Measurements from ENCODE around the gene KRTAP5-5.
"Not testable (repeated sequence)": the region's sequence is repeated elsewhere in the genome, so short reads cannot be mapped to it uniquely, and the experiment has no call there.

The KRTAP5-5 gene

DNA sequence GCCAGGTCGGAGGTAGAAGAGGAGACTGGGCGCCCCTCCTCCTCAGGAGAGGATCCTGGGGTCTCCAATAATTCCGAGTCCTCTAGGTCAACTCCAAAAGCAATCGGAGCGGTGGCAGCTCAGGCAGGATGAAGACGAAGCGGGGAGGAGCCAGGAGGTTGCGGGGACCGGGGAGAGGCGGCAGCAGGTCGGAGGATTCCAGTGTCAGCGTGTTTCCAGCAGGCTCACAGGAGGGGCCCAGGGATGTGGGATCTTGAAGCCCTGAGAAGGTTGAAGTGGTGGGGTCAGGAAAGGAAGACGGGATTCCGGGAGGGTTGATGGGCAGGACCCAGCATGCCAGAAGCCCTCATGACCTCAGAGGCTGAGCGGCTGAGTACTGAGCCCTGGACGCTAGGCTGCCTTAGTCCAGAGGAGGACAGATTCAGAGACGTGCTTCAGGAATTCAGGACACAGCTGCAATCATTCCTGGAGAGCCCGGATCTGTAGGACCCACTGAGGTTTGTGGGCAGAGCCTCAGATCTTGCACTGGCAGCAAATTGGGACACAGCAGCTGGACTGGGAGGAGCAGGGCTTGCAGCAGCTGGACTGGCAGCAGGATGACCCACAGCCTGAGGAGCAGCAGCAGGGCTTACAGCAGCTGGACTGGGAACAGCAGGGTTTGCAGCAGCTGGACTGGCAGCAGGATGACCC is 22.3 kb upstream of the KRTAP5-5 start:
- not testable (repeated sequence) for DNase-seq (ENCODE audit: low read depth)

DNA sequence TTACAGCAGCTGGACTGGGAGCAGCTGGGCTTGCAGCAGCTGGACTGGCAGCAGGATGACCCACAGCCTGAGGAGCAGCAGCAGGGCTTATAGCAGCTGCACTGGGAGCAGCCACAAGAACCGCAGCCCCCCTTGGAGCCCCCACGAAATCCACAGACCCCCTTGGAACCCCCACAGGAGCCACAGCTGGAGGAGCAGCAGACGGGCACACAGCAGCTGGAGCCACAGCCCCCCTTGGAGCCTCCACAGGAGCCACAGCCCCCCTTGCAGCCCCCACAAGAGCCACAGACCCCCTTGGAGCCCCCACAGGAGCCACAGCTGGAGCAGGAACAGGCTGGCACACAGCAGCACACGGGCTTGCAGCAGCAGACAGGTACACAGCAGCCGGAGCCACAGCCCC is 21.7 kb upstream of the KRTAP5-5 start:
- not testable (repeated sequence) for DNase-seq (ENCODE audit: low read depth)

DNA sequence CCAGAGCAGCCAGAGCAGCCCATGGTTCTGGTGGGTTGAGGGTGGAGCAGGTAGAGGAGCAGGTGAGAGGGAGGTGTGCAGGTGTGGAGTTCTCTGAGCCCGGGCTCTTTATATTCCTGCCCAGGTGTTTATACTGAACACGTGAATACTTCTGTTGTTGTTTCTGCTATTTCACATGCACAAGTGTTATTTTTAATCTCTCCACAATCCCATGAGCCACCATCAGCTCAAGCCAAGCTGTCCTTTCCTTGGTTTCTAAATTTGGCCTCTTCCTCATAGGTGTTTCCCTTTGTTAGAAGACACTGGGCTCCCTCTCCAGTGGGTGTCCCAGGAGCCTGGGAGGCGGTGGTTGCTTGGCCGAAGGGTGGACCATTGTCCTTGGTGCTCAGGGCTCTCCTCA is 21.2 kb upstream of the KRTAP5-5 start, which contains the start of gene KRTAP5-3:
Gene KRTAP5-3 (minus strand): TSS at position 101 of the 400 bp plus-strand sequence. CDS start 78 bp downstream, at position 23.
- no peak for DNase-seq (ENCODE audit: low read depth)

DNA sequence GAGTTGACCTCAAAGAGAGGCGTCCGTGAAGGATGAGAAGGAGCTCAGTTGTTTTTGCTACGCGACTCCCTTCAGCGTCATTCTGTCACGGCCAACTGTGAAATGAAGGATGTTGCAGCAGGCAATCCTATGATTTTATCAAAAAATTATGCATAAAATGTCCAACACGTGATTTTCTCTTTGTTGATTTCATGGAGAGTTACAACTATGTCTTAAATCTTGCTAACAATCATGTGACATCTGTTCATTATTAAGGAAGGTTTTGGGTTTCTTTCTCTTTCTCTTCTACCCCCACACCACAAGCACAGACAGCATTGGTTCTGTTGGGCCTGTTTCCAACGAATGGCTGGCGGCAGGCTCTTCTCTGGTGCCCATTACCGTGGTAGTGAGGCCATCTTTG is 11.3 kb upstream of the KRTAP5-5 start:
- DNase-seq (ENCODE audit: low read depth): no peak

DNA sequence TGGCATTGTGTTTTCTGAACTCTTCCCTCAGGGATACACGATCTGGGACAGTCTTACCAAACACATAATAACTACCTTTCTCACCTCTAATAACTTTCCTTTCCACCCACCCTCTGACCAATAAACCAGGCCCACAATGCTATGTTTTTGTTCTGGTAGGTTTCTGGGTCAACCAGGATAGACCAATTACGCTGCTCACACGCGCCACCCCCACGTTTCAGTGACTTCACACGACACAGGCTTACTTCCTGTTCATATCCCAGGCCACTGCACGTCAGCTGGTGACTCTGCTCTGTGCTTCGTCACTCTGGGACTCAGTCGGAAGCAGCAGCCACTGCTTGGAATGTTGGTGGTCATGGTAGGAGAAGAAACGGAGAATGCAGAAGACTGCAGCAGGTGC is 10.1 kb upstream of the KRTAP5-5 start:
- no peak for DNase-seq (ENCODE audit: low read depth)

DNA sequence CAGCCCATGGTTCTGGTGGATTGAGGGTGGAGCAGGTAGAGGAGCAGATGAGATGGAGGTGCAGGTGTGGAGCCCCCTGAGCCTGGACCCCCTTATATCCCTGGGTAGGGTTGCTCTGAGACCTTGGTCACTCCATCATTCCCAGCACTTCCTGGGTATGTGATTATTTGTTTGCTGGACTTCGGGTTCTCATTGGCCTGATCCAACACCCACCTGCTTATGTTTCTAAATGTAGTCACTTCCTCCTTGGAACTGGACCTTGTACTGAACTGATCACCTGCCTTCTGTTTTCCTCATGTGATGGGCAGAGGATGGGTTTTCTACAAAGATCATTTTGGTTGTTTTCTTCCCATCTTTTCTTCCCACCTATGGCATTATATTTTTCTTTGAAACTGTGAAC is 7.5 kb upstream of the KRTAP5-5 start, which contains the start of gene KRTAP5-4:
Gene KRTAP5-4 (minus strand): TSS at position 53 of the 400 bp plus-strand sequence. CDS start 45 bp downstream, at position 8.
- DNase-seq (ENCODE audit: low read depth): no peak

DNA sequence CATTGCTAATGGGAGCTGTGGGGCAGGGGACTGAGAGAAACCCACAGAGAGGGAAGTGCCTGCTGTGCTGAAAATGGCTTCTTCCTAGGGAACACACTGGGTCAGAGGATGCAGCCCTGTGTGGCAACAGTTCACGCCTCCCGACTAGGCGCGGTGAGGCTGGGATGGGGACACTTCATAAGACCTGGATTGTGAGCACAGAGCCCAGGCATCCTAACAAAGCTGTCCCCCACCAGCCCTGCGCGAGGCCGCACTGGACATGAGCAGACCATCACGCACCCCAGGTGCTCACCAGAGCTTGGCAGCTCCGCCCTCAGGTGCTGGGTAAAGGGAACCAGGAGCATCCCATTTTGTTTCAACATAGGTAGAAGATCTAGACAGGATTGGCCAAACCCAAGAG is 5.9 kb upstream of the KRTAP5-5 start:
- no peak for DNase-seq (ENCODE audit: low read depth)

DNA sequence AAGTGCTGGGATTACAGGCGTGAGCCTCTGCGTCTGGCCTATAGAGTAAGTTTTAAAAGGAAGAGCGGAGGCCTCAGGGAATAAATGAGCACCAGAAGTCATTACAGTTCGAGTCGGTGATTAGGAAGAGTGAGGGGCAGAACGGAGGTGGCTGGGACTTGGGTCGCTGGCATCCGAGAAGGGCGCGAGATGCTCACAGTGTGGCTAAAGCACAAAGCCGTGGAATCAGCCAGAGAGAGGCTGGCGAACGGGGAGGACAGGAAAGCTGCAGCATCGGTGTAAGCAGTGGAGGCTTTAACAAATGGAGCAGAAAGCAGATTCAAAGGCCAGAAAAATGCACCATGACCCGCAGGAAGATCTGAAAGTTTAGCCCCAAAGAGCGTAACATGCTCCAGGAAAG is 5.0 kb upstream of the KRTAP5-5 start:
- DNase-seq (ENCODE audit: low read depth): no peak

DNA sequence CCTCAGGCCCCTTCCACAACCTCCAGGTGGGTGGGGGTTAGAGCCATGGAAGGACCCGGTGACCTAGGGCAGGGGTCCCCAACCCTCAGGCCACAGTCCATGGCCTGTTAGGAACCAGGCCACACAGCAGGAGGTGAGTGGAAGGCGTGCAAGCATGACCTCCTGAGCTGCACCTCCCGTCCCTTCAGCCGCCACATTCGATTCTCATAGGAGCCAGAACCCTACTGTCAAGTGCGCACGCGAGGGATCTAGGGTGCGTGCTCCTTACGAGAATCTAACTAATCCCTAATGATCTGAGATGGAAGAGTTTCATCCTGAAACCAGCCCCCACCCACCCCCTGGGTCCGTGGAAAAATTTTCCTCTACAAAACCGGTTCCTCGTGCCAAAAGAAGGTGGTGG is 4.0 kb upstream of the KRTAP5-5 start:
- DNase-seq (ENCODE audit: low read depth): no peak

DNA sequence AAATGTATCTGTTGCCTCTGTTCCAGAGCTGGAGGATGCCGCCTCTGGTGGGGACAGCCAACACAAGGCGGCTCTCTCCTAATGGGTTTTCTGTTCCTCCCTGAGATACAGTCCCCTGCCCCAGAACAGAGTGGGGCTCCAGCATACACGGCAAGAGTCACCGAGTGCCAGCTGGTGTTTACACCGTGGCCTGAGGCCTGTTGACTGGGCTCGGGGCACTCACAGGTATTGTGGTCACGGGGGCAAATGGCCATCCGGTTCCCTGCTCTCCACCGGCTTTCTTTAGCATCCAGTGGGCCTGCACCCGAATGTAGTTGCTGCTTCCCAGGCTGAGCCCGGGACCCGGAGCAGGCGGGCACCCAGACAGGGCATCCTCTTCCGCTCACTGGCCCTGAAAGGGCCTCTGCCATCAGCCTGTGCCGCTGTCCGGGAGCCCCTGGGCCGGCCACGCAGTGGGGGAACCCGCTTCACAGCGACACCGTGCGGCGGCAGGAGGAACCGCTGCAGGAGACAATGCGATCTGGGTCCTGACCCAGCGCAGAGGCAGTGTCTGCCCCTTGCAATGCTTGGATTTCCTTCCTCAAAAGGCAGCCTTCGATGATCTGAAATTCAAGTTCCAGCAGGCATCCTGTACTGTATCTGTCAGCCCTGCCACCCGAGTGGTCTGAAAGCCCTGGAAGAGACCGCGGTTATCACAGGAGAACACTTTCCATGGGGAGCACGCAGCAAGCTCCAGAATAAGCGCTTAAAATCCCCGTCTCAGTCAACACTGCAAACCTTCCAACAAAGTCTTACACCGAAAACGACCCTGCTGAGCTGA is 859 bp upstream of the KRTAP5-5 start:
- peak; percentile 3 for DNase-seq (ENCODE audit: low read depth)

DNA sequence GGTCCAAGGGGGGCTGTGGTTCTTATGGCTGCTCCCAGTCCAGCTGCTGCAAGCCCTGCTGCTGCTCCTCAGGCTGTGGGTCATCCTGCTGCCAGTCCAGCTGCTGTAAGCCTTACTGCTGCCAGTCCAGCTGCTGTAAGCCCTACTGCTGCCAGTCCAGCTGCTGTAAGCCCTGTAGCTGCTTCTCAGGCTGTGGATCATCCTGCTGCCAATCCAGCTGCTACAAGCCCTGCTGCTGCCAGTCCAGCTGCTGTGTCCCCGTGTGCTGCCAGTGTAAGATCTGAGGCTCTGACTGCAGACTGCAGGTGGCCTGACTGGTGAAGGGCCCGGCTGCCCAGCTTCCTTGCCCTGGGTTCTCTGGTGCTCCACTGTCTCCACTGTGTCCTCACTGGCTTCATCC is 696 bp downstream of the KRTAP5-5 start:
- no peak for DNase-seq (ENCODE audit: low read depth)

DNA sequence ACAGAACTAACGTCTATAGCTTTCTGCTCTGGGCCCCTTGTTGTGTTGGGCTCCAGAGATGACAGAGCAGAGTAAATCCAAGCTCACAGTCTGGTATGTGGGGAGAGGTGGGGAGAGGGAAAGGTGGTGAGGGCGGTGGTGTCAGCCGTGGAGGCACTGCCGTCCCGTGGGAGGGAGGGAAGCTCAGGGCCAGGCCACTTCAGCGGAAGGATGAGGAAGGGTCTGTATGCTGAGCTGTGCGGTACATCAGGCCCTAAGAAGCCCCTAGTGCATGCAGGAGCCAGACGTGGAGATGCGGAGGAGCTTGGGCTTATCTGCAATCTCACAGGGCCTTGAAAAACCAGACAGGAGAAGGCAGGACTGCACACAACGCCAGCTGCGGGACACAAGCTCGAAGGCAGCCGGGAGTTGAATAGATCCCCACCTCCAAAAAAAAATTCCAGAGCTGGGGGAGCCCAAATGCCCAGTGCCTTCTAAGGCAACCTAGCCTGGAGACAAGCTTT is 1.5 kb downstream of the KRTAP5-5 start:
- no peak for DNase-seq (ENCODE audit: low read depth)

DNA sequence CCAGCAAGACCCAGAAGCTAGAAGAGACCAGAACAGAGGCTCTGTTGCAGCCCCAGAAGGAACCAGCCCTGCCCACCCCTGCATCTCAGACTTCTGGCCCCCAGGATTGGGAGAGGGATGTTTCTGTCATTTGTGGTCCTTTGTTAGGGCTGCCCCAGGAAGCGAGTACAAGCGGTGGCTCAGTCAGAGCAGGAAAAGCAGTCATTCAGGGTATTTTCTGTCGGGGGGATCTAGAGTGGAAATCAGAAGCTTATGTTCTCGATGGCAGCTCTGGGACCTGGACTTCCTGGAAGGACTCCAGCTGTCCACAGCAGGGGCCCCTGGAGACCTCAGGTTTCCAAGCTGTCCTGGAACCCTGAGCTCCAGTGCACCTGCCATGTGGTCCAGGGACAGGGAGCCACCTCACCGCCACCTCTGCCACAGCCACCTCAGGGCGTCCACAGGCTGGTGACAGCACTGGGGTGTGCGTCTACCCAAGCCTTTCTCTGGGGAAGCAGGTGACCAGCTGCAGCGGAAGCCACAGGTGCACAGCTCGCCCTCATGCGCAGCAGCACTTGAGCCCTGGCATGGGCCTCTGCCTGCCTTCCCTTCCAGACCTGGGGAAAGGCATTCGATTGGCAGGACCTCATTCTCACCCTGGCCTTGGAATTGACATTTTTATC is 2.6 kb downstream of the KRTAP5-5 start:
- no peak for DNase-seq (ENCODE audit: low read depth)

DNA sequence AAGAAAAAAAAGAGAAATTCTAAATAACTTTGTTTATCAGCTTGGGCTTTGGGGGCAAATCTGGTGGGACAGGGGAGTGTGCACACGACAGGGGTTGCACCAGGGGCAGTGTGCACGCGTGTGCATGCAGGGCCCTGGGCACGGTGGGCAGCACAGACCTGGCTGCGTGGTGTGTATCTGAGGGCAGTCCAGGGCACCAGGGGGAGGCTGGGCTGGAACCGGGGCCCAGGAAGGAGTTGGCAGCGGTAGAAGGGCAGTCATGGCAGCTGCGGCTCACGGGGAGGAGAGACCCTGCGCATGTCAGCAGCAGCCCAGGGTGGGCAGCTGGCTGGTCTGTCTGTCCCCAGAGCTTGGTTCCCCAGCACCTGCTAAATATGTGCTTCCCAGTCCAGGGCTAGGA is 4.3 kb downstream of the KRTAP5-5 start:
- DNase-seq (ENCODE audit: low read depth): no peak

DNA sequence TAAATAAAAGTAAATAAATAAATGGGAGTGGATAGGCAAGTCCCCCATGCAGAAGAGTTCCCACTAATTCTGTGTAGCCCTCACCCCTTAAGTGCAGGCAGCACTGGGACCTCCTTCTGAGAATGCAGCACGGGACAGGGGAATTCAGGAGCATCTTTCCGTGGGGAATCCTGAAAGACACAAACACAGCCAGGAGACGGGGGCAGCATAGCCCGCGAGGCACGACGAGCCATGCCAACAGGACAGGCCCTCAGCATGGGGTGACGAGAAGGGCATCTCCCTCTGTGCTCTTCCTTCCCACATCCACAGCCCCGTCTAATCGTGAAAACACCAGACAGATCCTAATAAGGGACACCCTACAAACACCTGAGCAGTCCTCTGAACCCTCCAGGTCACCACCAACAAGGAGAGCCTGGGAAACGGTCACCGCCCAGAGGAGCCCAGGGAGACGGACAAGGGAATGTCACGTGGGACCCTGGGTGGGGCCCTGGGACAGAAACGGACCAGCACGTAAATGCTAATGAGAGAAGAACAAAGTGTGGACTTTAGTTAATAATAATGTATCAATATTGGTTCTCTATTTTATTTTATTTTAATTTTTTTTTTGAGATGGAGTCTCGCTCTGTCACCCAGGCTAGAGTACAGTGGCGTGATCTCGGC is 6.8 kb downstream of the KRTAP5-5 start:
- DNase-seq (ENCODE audit: low read depth): no peak

DNA sequence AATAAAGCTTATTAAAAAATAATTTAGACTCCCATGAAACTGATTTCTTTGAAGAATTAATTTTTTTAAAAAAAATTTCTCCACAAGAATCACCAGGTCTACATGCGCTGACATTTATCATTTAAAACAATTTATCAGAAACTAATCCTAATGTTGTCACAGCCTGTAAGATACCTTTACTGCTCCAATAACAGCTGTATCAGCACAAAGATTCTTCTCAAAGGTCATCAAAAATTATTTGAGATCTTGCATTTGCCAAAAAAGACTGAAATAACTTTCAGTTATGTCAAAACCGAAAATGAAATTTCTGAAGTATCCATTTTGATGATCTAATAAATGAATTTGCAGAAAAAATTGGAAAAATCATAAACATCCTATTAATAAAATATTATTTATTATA is 8.1 kb downstream of the KRTAP5-5 start:
- DNase-seq (ENCODE audit: low read depth): no peak

DNA sequence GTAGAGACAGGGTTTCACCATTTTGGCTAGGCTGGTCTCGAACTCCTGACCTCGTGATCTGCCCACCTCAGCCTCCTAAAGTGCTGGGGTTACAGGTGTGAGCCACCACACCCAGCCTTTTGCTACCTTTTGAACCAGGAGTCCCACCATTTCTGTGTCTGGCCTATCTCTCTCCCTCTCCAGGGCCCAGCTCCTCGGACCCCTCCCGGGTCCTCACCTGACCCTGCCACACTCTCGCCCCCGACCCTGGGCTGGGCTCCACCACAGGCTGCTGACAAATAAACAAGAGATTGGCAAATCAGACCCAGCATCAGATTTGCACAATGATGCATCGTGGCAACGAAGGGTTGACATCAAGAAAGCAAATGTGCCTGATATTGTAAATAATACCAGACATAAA is 8.8 kb downstream of the KRTAP5-5 start:
- no peak for DNase-seq (ENCODE audit: low read depth)

DNA sequence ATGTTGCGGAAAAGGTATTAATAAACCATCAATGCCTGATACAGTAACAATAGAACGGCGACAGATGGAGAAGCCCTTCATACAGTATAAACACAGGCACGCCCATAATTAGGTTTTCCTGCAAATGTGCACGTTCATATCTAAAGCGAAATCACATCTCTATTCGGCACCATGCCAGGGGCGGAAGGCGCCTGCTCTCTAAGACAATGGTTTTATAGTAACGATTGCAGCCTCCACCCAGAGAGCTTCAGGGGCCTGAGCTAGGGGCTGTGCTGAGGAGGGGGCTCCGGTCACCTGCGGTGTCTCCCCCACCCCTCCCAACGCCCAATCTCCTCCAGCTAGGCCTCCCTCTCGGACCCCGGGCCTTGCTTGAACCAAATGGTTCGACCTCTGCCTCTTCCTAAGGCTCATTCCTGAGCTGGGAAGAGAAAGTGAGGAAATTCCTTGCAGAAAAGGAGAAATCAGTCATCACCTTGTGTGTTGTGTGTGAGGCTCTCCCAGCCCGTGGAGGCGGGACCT is 9.6 kb downstream of the KRTAP5-5 start:
- no peak for DNase-seq (ENCODE audit: low read depth)

DNA sequence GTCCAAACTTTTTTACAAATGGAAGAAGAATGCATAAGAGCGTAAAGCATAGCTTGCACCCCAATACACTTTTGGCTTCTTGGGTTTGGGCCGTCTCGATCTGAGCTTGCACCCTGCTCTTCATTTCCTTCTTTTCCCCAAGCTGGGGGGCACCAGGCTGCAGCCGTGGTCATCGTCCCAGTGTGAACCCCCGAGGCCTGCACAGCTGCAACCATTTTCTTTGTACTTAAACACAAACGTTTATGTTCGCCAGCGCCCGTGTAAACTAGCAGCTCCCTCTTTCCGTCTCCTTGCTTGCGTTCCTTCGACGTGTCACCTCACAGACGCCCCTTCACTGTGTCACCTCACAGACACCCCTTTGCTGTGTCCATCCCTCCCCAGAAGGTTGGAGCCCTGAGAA is 10.1 kb downstream of the KRTAP5-5 start:
- DNase-seq (ENCODE audit: low read depth): no peak

DNA sequence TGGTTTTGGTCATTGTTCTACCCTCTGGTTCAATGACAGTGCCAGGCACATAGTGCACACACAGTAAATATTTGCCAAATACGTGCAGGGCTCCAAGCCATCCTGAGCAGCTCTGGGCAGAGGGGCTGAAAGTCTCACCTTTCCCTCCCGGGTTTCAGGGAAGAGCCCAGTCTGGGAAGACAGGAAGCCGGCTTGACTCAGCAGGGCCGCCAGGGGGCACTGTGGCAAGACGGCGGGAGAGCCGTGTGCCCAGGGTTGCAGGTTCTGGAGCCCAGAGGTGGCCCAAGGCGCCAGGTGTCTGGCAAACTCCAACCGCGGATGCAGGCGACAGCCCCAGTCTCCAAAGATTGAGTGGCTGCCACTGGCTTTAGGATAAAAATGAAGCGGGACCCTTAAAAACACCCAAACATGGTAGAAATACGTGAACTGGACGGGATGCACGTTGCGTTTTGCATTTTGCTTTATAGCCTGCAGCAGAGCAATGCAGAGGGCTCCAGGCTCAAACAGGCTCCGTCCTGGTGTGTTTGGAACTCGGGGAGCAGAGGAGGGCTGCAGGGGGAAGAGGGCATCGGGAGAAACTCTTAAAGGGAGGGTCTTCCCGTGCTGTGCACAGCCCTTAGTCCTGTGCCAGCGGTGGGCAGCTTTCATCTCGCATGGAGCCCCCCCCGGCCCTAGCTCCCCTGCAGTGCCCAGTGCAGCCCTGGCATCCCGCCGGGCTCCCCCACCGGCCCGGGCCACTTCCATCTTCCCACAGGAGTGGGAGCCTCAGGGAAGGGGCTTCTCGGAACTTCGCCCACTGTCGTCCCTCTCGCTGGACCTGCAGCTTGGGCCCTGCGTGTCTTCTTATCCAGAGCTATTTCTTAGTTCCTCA is 10.7 kb downstream of the KRTAP5-5 start:
- peak; percentile 3 for DNase-seq (ENCODE audit: low read depth)

DNA sequence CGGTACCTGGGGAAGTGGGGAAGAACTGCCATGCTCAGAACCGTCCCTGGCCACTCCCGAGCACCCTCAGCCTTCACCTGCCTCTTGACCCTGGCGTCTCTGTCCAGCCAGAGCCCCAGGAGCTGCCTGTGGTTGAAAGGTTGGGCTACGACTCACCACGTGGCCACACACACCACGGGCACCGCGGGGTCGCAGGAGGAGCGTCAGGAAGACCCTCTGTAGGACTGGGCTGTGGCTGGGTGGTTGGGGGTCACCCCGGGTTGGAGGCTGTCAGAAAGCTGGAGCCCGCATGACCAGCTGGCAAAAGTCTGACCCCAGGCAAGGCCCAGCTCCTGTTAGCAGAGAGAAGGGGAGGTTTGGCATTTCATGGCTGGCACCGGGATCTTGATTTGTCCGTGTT is 11.5 kb downstream of the KRTAP5-5 start:
- DNase-seq (ENCODE audit: low read depth): no peak
